WTC11 (cell line): ENCODE measurements around the gene LRP3.

Experiments used
- GABPB1 ChIP-seq: sonication (generic); formaldehyde crosslinking; IDR thresholded peaks from 2 replicates; pipeline ENCODE4 v1.8.1; 2023; ENCODE audit warnings: mild to moderate bottlenecking, missing genetic modification reagents
- NR1H2 ChIP-seq: sonication (generic); formaldehyde crosslinking; IDR thresholded peaks from 2 replicates; pipeline ENCODE4 v1.9.0; 2021; ENCODE audit warnings: mild to moderate bottlenecking, moderate library complexity, missing genetic modification reagents
- TF ChIP-seq, protein P1 (sequence below): fragments of 200-600 bp; IDR thresholded peaks from 2 replicates; pipeline ENCODE4 v1.8.0; 2022; ENCODE audit warnings: antibody characterized with exemption

DNA sequence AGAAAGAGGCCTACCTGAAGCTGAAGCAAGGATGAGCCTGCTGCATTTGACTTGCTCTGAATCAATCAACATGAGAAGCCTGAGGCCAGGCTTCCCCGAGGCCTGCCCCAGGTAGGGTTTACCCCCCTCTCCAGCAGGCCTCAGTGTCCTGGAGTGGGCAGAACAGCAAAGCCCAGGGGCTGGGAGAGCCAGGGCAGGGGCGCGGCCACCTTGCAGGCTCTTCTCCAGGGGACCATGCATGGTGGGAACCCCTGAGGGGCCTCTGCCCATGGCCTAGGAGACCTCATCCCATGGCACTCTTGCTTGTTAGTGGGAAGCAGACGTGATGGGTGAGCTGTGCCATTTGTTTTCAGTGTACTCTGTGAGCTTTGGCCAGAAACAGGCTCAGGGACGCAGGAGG, 19.9 kb upstream of the LRP3 start:
- TF ChIP-seq GABPB1 (CRISPR knock-in tag) (no peak), NR1H2 (CRISPR knock-in tag) (no peak)
- TF ChIP-seq, protein P1, sequence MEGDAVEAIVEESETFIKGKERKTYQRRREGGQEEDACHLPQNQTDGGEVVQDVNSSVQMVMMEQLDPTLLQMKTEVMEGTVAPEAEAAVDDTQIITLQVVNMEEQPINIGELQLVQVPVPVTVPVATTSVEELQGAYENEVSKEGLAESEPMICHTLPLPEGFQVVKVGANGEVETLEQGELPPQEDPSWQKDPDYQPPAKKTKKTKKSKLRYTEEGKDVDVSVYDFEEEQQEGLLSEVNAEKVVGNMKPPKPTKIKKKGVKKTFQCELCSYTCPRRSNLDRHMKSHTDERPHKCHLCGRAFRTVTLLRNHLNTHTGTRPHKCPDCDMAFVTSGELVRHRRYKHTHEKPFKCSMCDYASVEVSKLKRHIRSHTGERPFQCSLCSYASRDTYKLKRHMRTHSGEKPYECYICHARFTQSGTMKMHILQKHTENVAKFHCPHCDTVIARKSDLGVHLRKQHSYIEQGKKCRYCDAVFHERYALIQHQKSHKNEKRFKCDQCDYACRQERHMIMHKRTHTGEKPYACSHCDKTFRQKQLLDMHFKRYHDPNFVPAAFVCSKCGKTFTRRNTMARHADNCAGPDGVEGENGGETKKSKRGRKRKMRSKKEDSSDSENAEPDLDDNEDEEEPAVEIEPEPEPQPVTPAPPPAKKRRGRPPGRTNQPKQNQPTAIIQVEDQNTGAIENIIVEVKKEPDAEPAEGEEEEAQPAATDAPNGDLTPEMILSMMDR = no peak
